ENCODE measurements around the gene FASTKD1. TPM values are rescaled to one million over a fixed set of nuclear protein-coding genes. Genes with fewer than 3 reads are reported as not detected.

The FASTKD1 gene
- total and polyA plus RNA-seq, 2 donors from 2014 or later = 24.2 to 49.8 TPM

DNA sequence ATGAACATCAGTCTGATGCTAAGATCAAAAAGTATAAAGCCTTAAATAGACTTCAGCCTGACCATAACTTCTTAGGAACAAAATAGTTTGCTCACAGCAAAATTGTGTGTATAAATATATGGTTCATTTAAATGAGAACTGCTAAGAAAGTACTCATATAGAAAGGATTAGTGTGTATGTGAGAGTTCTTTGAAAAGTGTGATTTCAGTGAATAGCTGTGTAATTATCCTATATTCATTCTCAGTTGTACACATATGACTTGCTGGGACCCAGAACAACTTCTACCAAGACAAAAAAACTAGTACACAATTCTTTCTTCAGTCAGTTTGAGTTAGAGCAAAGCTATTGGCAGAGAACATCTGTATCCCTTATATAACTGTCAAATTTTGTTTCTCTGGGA is 87.2 kb downstream of the FASTKD1 start:
- Histone ChIP-seq H3K27me3 (ENCODE audit: control insufficient read depth, insufficient read depth, low read length) (no peaks in the 10 kb centered on the region), H3K9ac (ENCODE audit: low read length in 3 of 3) (no peak overlapping the region), H3K36me3 (ENCODE audit: control insufficient read depth in 2 of 3, insufficient read depth in 3 of 3, low read length in 3 of 3) (peaks cover 0 to 10% (median 4%) of the 10 kb centered on the region in 3 donors), H3K27ac (ENCODE audit: low read depth in 2 of 2, low read length in 2 of 2) (no peak overlapping the region), H3K9me3 (ENCODE audit: control insufficient read depth in 2 of 3, insufficient read depth in 1 of 3, low read length in 3 of 3) (no peaks in the 10 kb centered on the region), H3K4me1 (ENCODE audit: control insufficient read depth in 2 of 3, insufficient read depth in 2 of 3, low read depth in 1 of 3, low read length in 3 of 3) (no peaks in the 10 kb centered on the region), H3K4me3 (ENCODE audit: low read length in 3 of 3) (no peak overlapping the region)
- intact Hi-C loops (cut with DNase I) = no loop called here
- TF ChIP-seq, protein P1, sequence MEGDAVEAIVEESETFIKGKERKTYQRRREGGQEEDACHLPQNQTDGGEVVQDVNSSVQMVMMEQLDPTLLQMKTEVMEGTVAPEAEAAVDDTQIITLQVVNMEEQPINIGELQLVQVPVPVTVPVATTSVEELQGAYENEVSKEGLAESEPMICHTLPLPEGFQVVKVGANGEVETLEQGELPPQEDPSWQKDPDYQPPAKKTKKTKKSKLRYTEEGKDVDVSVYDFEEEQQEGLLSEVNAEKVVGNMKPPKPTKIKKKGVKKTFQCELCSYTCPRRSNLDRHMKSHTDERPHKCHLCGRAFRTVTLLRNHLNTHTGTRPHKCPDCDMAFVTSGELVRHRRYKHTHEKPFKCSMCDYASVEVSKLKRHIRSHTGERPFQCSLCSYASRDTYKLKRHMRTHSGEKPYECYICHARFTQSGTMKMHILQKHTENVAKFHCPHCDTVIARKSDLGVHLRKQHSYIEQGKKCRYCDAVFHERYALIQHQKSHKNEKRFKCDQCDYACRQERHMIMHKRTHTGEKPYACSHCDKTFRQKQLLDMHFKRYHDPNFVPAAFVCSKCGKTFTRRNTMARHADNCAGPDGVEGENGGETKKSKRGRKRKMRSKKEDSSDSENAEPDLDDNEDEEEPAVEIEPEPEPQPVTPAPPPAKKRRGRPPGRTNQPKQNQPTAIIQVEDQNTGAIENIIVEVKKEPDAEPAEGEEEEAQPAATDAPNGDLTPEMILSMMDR (IDR thresholded peaks at IDR 0.05; ENCODE audit: borderline replicate concordance, extremely low read depth, insufficient read depth) = no peak
- FAIRE-seq (no peak), DNase-seq (no peak)

DNA sequence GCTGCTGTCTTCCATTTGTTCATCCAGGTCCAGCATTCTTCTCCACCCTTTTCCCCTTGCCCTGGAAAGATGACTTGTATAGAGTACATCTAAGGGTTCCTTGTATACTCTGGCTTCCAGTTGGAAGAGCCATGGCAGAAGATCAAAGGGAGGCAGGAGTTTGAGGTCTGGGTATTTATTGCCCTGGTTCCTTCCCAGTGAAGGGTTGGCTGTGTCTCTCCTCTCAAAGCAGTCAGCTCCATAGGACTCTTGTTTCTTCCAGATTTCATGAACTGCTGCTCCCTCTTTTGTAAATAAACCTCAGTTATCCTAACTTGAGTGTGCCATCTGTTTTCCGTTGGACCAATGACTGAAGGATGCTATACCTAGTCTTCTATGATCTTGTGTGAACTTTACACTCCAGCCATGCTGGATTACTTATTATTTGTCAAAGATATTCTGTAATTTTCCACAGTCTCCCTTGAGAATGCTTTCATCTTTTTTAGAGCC is 88.0 kb downstream of the FASTKD1 start:
- no peaks in the 10 kb centered on the region for H3K4me1 ChIP-seq (ENCODE audit: control insufficient read depth in 2 of 3, insufficient read depth in 2 of 3, low read depth in 1 of 3, low read length in 3 of 3)
- intact Hi-C loops (cut with DNase I) = no loop called here
- FAIRE-seq = no peak

DNA sequence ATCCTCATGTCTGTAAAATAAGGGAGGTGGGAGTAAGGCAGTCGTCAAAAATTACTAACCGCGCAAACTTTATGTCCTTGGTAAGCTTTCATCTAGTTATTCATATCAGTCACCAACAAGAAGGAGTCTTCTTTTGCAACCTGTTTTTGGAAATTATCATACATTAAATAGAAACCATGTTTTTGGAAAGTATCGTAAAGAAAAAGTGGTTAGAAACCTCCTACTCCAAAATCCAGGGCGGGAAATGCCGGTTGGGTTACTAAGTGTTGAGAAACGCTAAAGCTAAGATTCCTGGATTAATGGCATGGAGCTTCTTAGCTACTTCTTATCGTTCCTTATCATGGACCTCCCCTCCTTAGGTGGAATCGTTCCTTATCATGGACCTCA is 93.6 kb downstream of the FASTKD1 start:
- TF ChIP-seq, protein P1 (IDR thresholded peaks at IDR 0.05; ENCODE audit: borderline replicate concordance, extremely low read depth, insufficient read depth) = no peak
- no peaks in the 10 kb centered on the region for H3K9me3 ChIP-seq (ENCODE audit: control insufficient read depth in 2 of 3, insufficient read depth in 1 of 3, low read length in 3 of 3)
- DNase-seq (peak in 1 of 5 donors; percentile 34), FAIRE-seq (no peak)
- peak overlapping the region; percentile 57 to 88 (median 83) for H3K9ac ChIP-seq (ENCODE audit: low read length in 3 of 3)
- peak overlapping the region; percentile 67 to 93 (median 88) for H3K4me3 ChIP-seq (ENCODE audit: low read length in 3 of 3)
- peaks cover 0 to 2% (median 0%) of the 10 kb centered on the region in 3 donors for H3K4me1 ChIP-seq (ENCODE audit: control insufficient read depth in 2 of 3, insufficient read depth in 2 of 3, low read depth in 1 of 3, low read length in 3 of 3)
- peaks cover 0 to 8% (median 4%) of the 10 kb centered on the region in 3 donors for H3K36me3 ChIP-seq (ENCODE audit: control insufficient read depth in 2 of 3, insufficient read depth in 3 of 3, low read length in 3 of 3)
- intact Hi-C loops (cut with DNase I) = no loop called here
- H3K27me3 ChIP-seq (ENCODE audit: control insufficient read depth, insufficient read depth, low read length) = no peaks in the 10 kb centered on the region
- H3K27ac ChIP-seq (ENCODE audit: low read depth in 2 of 2, low read length in 2 of 2) = no peak overlapping the region

More for the DNA sequence above, 88.0 kb downstream of the FASTKD1 start:
- Histone ChIP-seq H3K9ac (ENCODE audit: low read length in 3 of 3) (no peak overlapping the region), H3K36me3 (ENCODE audit: control insufficient read depth in 2 of 3, insufficient read depth in 3 of 3, low read length in 3 of 3) (peaks cover 0 to 10% (median 4%) of the 10 kb centered on the region in 3 donors), H3K27ac (ENCODE audit: low read depth in 2 of 2, low read length in 2 of 2) (no peak overlapping the region), H3K4me3 (ENCODE audit: low read length in 3 of 3) (no peak overlapping the region), H3K9me3 (ENCODE audit: control insufficient read depth in 2 of 3, insufficient read depth in 1 of 3, low read length in 3 of 3) (no peaks in the 10 kb centered on the region), H3K27me3 (ENCODE audit: control insufficient read depth, insufficient read depth, low read length) (no peaks in the 10 kb centered on the region)
- no peak for DNase-seq
- TF ChIP-seq, protein P1 (IDR thresholded peaks at IDR 0.05; ENCODE audit: borderline replicate concordance, extremely low read depth, insufficient read depth) = no peak

Other genes with a start within 250 kb of the FASTKD1 start
- 85.4 TPM for gene LRP2, start 211.3 kb downstream of the FASTKD1 start, total RNA-seq
- 44.7 TPM for gene LRP2, start 211.3 kb downstream of the FASTKD1 start, polyA plus RNA-seq (ENCODE audit: insufficient read depth, low read depth, low replicate concordance)
- 13.5 TPM for gene BBS5, start 94.4 kb downstream of the FASTKD1 start, total RNA-seq
- 9.1 TPM for gene BBS5, start 94.4 kb downstream of the FASTKD1 start, polyA plus RNA-seq (ENCODE audit: insufficient read depth, low read depth, low replicate concordance)
- gene KLHL41, start 64.2 kb downstream of the FASTKD1 start, total RNA-seq = 1.8 TPM
- gene KLHL41, start 64.2 kb downstream of the FASTKD1 start, polyA plus RNA-seq (ENCODE audit: insufficient read depth, low read depth, low replicate concordance) = 0.71 TPM
- gene PPIG, start 10.5 kb upstream of the FASTKD1 start, total RNA-seq = 52.7 TPM
- gene PPIG, start 10.5 kb upstream of the FASTKD1 start, polyA plus RNA-seq (ENCODE audit: insufficient read depth, low read depth, low replicate concordance) = 22.8 TPM
- 0.60 TPM for gene CFAP210, start 120.5 kb upstream of the FASTKD1 start, total RNA-seq
- 0.65 TPM for gene CFAP210, start 120.5 kb upstream of the FASTKD1 start, polyA plus RNA-seq (ENCODE audit: insufficient read depth, low read depth, low replicate concordance)
- gene PHOSPHO2, start 120.6 kb upstream of the FASTKD1 start, total RNA-seq = 7.5 TPM
- 4.5 TPM for gene PHOSPHO2, start 120.6 kb upstream of the FASTKD1 start, polyA plus RNA-seq (ENCODE audit: insufficient read depth, low read depth, low replicate concordance)
- 4.6 TPM for gene KLHL23, start 160.0 kb upstream of the FASTKD1 start, total RNA-seq
- gene KLHL23, start 160.0 kb upstream of the FASTKD1 start, polyA plus RNA-seq (ENCODE audit: insufficient read depth, low read depth, low replicate concordance) = 3.0 TPM
- 82.0 TPM for gene SSB, start 225.0 kb upstream of the FASTKD1 start, total RNA-seq
- gene SSB, start 225.0 kb upstream of the FASTKD1 start, polyA plus RNA-seq (ENCODE audit: insufficient read depth, low read depth, low replicate concordance) = 86.6 TPM